Measurements from ENCODE around the gene NFATC3.

Gene NFATC3

DNA sequence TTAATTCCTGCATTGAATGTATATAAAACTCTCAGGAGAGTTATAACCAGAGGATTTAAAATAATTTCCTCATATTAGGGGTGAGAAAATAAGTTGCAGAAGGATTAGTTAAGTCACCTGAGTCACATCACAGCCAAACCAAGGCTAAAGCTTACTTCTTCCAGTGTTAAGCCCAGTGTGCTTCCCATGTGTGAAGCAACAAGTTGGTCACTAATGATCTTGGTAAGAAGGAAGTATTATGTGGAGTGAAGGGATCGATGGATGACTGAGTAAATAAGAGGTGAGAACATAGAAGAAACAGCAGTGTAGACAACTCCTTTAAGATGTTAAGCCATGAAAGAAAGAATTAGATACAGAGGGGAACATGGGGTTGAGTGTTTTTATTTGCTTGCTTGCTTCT is 130.1 kb downstream of the NFATC3 start:
- ChIA-PET CTCF (interaction anchor here (0.7 kb wide), 1 partner anchor 148 kb away, joined by 3 read pairs; no protein-coding TSS in a partner anchor), POLR2A (no interaction called here)
- TF ChIP-seq ZNF384 (IDR thresholded peaks at IDR 0.05) (no peak), ELF4 (IDR thresholded peaks at IDR 0.05) (no peak), CTBP1 (IDR thresholded peaks at IDR 0.05; ENCODE audit: borderline replicate concordance) (no peak), LEF1 (IDR thresholded peaks at IDR 0.05; ENCODE audit: borderline replicate concordance) (no peak), NFRKB (IDR thresholded peaks at IDR 0.05) (no peak)
- no peak for DNase-seq (ENCODE audit: extremely low spot score)

DNA sequence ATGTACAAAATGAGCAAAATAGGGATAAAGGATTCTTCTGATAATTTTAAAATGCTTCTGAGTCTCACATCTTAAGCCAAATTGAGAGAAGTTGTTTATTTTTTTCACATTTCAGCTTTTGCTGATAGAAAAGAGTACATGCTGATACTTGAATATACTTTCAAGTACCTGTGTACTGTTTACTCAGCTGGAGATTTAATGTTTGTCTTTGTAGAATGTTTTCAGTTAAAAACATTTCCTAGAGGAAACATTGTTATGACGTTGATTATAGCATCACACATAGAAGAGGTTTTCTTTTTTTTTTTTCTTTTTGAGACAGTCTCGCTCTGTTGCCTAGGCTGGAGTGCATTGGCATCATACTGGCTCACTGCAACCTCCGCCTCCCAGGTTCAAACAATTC is 131.1 kb downstream of the NFATC3 start:
- POLR2A ChIA-PET, result no interaction called here

DNA sequence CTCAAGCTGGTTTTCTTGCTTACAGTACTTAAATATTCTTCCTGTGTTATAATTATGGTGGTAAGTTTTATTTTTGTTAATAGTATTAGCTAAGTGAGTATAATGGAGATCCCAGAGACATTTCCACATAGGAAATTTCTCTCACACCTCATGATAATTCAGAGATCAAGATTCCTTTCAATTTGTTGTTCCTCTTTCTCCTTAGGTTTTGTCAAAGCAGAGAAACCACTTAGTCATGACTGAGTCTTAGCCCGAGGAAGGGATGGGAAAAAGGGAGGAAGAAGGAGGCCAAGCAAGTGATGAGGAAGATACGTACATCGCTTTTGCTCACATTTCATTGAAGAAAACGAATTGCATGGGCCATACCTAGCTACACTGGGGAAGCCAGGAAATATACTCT is 132.3 kb downstream of the NFATC3 start:
- ChIA-PET POLR2A (interaction anchor here (0.6 to 0.7 kb wide), 2 partner anchors 18 to 20 kb away, joined by 3 read pairs; no protein-coding TSS in a partner anchor), CTCF (interaction anchor here (0.6 kb wide), 1 partner anchor 11 kb away, joined by 3 read pairs; no protein-coding TSS in a partner anchor)
- DNase-seq (ENCODE audit: extremely low spot score), result no peak
- TF ChIP-seq SUZ12 (IDR thresholded peaks at IDR 0.05) (no peak), ZNF384 (IDR thresholded peaks at IDR 0.05) (no peak), ARNT (IDR thresholded peaks at IDR 0.05) (no peak), NFRKB (IDR thresholded peaks at IDR 0.05) (no peak), L3MBTL2 (conservative IDR thresholded peaks at IDR 0.05) (no peak), LEF1 (IDR thresholded peaks at IDR 0.05; ENCODE audit: borderline replicate concordance) (no peak)

More for the DNA sequence above, 131.1 kb downstream of the NFATC3 start:
- CTCF ChIA-PET, result no interaction called here
- TF ChIP-seq FOXA1 (IDR thresholded peaks at IDR 0.05) (no peak), SP1 (IDR thresholded peaks at IDR 0.05) (no peak), ARNT (IDR thresholded peaks at IDR 0.05) (no peak), ELF4 (IDR thresholded peaks at IDR 0.05) (no peak), NFRKB (IDR thresholded peaks at IDR 0.05) (no peak), CTBP1 (IDR thresholded peaks at IDR 0.05; ENCODE audit: borderline replicate concordance) (no peak), FOXK2 (IDR thresholded peaks at IDR 0.05) (no peak), FOXM1 (IDR thresholded peaks at IDR 0.05; ENCODE audit: borderline replicate concordance) (no peak), SUZ12 (IDR thresholded peaks at IDR 0.05) (no peak), LEF1 (IDR thresholded peaks at IDR 0.05; ENCODE audit: borderline replicate concordance) (no peak), TARDBP (IDR thresholded peaks at IDR 0.05) (no peak), L3MBTL2 (conservative IDR thresholded peaks at IDR 0.05) (no peak), ZNF384 (IDR thresholded peaks at IDR 0.05) (no peak), BHLHE40 (IDR thresholded peaks at IDR 0.05; ENCODE audit: borderline replicate concordance) (no peak), HDGF (IDR thresholded peaks at IDR 0.05; ENCODE audit: borderline replicate concordance) (no peak)
- TF ChIP-seq, protein P1, sequence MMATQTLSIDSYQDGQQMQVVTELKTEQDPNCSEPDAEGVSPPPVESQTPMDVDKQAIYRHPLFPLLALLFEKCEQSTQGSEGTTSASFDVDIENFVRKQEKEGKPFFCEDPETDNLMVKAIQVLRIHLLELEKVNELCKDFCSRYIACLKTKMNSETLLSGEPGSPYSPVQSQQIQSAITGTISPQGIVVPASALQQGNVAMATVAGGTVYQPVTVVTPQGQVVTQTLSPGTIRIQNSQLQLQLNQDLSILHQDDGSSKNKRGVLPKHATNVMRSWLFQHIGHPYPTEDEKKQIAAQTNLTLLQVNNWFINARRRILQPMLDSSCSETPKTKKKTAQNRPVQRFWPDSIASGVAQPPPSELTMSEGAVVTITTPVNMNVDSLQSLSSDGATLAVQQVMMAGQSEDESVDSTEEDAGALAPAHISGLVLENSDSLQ (IDR thresholded peaks at IDR 0.05), result no peak
- DNase-seq (ENCODE audit: extremely low spot score), result no peak

DNA sequence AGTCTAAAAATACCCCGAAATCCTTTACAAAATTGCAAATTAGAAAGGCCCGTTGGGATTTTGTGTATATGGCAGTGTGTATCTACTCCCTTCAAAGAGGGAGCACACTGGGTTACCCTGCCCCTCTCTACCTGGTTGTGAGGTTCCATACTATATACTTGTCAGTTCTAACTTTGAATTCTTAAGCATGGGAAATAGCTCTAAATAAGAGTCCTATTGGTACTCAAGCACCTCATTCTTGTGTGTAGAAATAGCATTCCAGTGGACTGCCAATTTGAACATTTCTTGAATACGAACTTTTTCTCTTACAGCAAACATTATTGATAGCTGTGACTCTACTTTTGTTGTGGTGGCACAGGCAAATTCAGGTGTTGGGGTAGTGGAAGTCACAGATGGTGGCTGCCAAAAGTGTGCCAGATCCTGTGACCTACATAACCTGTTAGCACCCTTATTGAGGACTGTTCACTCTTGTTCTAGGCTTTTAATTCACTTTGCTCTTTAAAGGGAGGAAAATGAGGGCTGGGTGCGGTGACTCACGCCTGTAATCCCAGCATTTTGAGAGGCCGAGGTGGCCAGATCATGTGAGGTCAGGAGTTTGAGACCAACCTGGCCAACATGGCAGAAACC is 134.7 kb downstream of the NFATC3 start:
- POLR2A ChIA-PET, result interaction anchor here (1.5 kb wide), 1 partner anchor 135 kb away, joined by 4 read pairs; no protein-coding TSS in a partner anchor
- no peak for DNase-seq (ENCODE audit: extremely low spot score)
- CTCF ChIA-PET, result interaction anchor here (0.7 kb wide), 1 partner anchor 126 kb away, joined by 3 read pairs; no protein-coding TSS in a partner anchor
- no peak for TF ChIP-seq FOXM1 (IDR thresholded peaks at IDR 0.05; ENCODE audit: borderline replicate concordance)
- TF ChIP-seq ZNF384 (IDR thresholded peaks at IDR 0.05), result no peak
- TF ChIP-seq CTBP1 (IDR thresholded peaks at IDR 0.05; ENCODE audit: borderline replicate concordance), result no peak
- TF ChIP-seq FOXK2 (IDR thresholded peaks at IDR 0.05), result no peak

DNA sequence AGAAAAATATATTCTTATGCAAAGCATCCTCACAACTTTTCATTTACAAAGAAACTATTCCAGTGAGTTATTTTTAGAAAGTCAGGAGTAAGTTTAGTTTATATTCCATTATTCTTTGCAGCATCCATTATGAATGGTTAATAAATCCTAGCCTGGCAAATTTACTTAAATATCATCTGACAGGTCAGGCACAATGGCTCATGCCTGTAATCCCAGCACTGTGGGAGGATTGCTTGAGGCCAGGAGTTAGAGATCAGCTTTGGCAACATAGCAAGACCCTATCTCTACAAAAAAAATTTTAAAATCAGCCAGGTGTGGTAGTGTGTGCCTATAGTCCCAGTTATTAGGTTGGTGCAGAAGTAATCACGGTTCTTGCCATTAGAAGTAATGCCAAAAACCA is 137.9 kb downstream of the NFATC3 start:
- TF ChIP-seq FOXK2 (IDR thresholded peaks at IDR 0.05), result no peak
- TF ChIP-seq ZNF384 (IDR thresholded peaks at IDR 0.05), result no peak
- TF ChIP-seq ARNT (IDR thresholded peaks at IDR 0.05), result no peak
- no peak for TF ChIP-seq FOXA1 (IDR thresholded peaks at IDR 0.05)
- TF ChIP-seq SP1 (IDR thresholded peaks at IDR 0.05), result no peak
- TF ChIP-seq FOXM1 (IDR thresholded peaks at IDR 0.05; ENCODE audit: borderline replicate concordance), result no peak
- no peak for TF ChIP-seq TARDBP (IDR thresholded peaks at IDR 0.05)
- no peak for DNase-seq (ENCODE audit: extremely low spot score)
- ChIA-PET CTCF (no interaction called here), POLR2A (no interaction called here)

DNA sequence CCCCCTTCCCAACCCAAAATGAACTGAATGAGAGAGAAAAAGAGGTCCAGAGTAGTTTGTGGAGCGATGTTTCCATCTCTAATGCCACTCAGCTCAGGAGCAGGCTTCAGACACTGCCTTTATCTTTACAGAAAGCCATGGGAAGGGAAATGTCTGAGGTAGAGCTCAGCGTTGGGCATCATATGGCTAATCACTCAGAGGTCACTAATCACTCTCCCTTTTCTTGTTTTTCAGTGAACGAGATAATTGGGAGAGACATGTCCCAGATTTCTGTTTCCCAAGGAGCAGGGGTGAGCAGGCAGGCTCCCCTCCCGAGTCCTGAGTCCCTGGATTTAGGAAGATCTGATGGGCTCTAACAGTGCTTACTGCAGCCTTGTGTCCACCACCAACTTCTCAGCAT is 140.9 kb downstream of the NFATC3 start:
- no peak for DNase-seq (ENCODE audit: extremely low spot score)
- CTCF ChIA-PET, result no interaction called here
- TF ChIP-seq TARDBP (IDR thresholded peaks at IDR 0.05), result no peak
- TF ChIP-seq, protein P1 (IDR thresholded peaks at IDR 0.05), result no peak
- no peak for TF ChIP-seq ELF4 (IDR thresholded peaks at IDR 0.05)
- TF ChIP-seq FOXK2 (IDR thresholded peaks at IDR 0.05), result no peak
- TF ChIP-seq SP1 (IDR thresholded peaks at IDR 0.05), result no peak
- TF ChIP-seq FOXA1 (IDR thresholded peaks at IDR 0.05), result no peak
- no peak for TF ChIP-seq L3MBTL2 (conservative IDR thresholded peaks at IDR 0.05)

DNA sequence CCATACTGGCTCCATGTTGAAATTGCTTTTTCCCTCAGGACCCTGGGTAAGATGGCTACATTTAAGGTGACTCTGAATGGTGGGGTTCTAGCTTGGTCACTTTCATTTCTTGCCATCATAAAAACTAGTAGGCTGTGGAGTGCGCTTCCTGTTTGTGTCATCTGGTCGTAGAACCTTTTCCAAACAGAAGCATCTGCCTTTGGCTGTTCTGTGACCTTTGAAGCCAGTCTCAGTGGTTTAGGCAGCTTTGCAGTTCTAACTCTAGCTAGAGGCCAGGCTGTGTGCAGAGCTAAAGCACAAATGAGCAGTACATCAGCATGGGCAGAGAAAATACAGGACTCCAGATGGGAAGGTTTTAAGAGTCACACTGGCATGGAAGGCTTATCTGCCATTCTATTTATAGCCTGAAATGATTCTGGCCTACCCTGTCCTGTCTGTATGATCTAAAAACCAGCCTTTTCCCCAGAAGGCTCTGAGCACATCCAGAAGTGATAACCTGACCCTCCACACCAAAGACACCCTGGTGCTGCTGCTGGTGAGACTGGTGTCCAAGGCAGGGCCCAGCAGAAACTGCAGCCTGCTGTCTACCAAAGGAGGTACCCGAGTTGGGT is 142.1 kb downstream of the NFATC3 start:
- POLR2A ChIA-PET, result interaction anchor here (1.0 to 3.2 kb wide), 2 partner anchors 10 to 142 kb away, joined by 3 to 22 read pairs; partner anchors contain the start of gene NFATC3
- no peak for DNase-seq (ENCODE audit: extremely low spot score)
- TF ChIP-seq SP1 (IDR thresholded peaks at IDR 0.05) (no peak), ELF4 (IDR thresholded peaks at IDR 0.05) (no peak), L3MBTL2 (conservative IDR thresholded peaks at IDR 0.05) (no peak), FOXK2 (IDR thresholded peaks at IDR 0.05) (no peak), ZNF384 (IDR thresholded peaks at IDR 0.05) (no peak), LEF1 (IDR thresholded peaks at IDR 0.05; ENCODE audit: borderline replicate concordance) (no peak), TARDBP (IDR thresholded peaks at IDR 0.05) (no peak), FOXA1 (IDR thresholded peaks at IDR 0.05) (no peak), CTBP1 (IDR thresholded peaks at IDR 0.05; ENCODE audit: borderline replicate concordance) (no peak), HDGF (IDR thresholded peaks at IDR 0.05; ENCODE audit: borderline replicate concordance) (no peak), ARNT (IDR thresholded peaks at IDR 0.05) (no peak), FOXM1 (IDR thresholded peaks at IDR 0.05; ENCODE audit: borderline replicate concordance) (no peak), BHLHE40 (IDR thresholded peaks at IDR 0.05; ENCODE audit: borderline replicate concordance) (no peak), NFRKB (IDR thresholded peaks at IDR 0.05) (no peak), SUZ12 (IDR thresholded peaks at IDR 0.05) (no peak)
- TF ChIP-seq, protein P1 (IDR thresholded peaks at IDR 0.05), result no peak

More for the DNA sequence above, 140.9 kb downstream of the NFATC3 start:
- POLR2A ChIA-PET, result interaction anchor here (0.9 to 3.2 kb wide), 2 partner anchors 38 to 141 kb away, joined by 3 to 22 read pairs; partner anchors contain the start of genes NFATC3 and SLC7A6

More for the DNA sequence above, 142.1 kb downstream of the NFATC3 start:
- CTCF ChIA-PET, result interaction anchor here (1.4 kb wide), 1 partner anchor 133 kb away, joined by 7 read pairs; no protein-coding TSS in a partner anchor

Data from HEK293T (cell line).